Mucosa of gallbladder (tissue), 1 donor: ENCODE measurements around the gene SYP. TPM values are rescaled to one million over a fixed set of nuclear protein-coding genes. Genes with fewer than 3 reads are reported as not detected.
"Not testable (repeated sequence)": the region's sequence is repeated elsewhere in the genome, so short reads cannot be mapped to it uniquely, and the experiment has no call there.

Source experiments
- DNase-seq: peaks from one replicate; pipeline ENCODE4 v3.0.0-alpha.2; 2020; ENCODE audit warnings: low spot score
- total RNA-seq: library from RNA; stranded (reverse); gene quantifications from one replicate; pipeline ENCODE4 v1.2.1, GENCODE V29; 2021
- donor health status: DM: no; HTN: no; CAD: no.

SYP gene
- total RNA-seq, 1 donor from 2014 or later: 1.9 TPM

GRCh38 chrX:49166914-49167739 is 32.9 kb downstream of the SYP start:
- peak; percentile 55 for DNase-seq

GRCh38 chrX:49165901-49166881 is 33.8 kb downstream of the SYP start:
- DNase-seq: peak; percentile 87

- no peak for DNase-seq
These were observed 35.2 kb downstream of the SYP start for GRCh38 chrX:49164589-49165360.

- DNase-seq: peak; percentile 85
These were observed 36.2 kb downstream of the SYP start for GRCh38 chrX:49163555-49164419.

- no peak for DNase-seq
These were observed 37.4 kb downstream of the SYP start, which contains the start of gene MAGIX for GRCh38 chrX:49162620-49163019. MAGIX (plus strand) TSS chrX:49162758; CDS start chrX:49162890, 132 bp downstream.

- no peak for DNase-seq
These were observed 38.4 kb downstream of the SYP start for GRCh38 chrX:49161632-49162031.

- DNase-seq: no peak
These were observed 39.1 kb downstream of the SYP start for GRCh38 chrX:49160908-49161307.

GRCh38 chrX:49157194-49157593 is 42.8 kb downstream of the SYP start:
- DNase-seq: no peak

- DNase-seq: peak; percentile 88
These were observed 43.8 kb downstream of the SYP start for GRCh38 chrX:49155900-49156837.

- peak; percentile 54 for DNase-seq
These were observed 44.6 kb downstream of the SYP start for GRCh38 chrX:49155243-49155899.

GRCh38 chrX:49153467-49153866 is 46.5 kb downstream of the SYP start:
- DNase-seq: no peak

- not testable (repeated sequence) for DNase-seq
These were observed 50.7 kb downstream of the SYP start for GRCh38 chrX:49149291-49149690.

- not testable (repeated sequence) for DNase-seq
These were observed 51.4 kb downstream of the SYP start for GRCh38 chrX:49148390-49149100.

GRCh38 chrX:49147936-49148335 is 52.1 kb downstream of the SYP start:
- DNase-seq: no peak

GRCh38 chrX:49147282-49147681 is 52.7 kb downstream of the SYP start:
- DNase-seq: no peak

GRCh38 chrX:49143154-49143553 is 56.8 kb downstream of the SYP start:
- not testable (repeated sequence) for DNase-seq

- DNase-seq: not testable (repeated sequence)
These were observed 57.7 kb downstream of the SYP start for GRCh38 chrX:49142264-49142663.

GRCh38 chrX:49139713-49140112 is 60.3 kb downstream of the SYP start:
- no peak for DNase-seq
